Right renal pelvis (tissue), 4 donors: ENCODE results near the gene CMPK2. TPM values are rescaled to one million over a fixed set of nuclear protein-coding genes. Genes with fewer than 3 reads are reported as not detected.
"Not testable (repeated sequence)": the region's sequence is repeated elsewhere in the genome, so short reads cannot be mapped to it uniquely, and the experiment has no call there.

Experiments
- DNase-seq, 4 donors: peaks; one replicate each; pipeline ENCODE4 v3.0.0-alpha.2; 2013; ENCODE audit warnings: low read depth in 4 of 4, low spot score in 3 of 4, missing footprints in 1 of 4
- polyA plus RNA-seq, 4 donors: library from polyadenylated mRNA; unstranded; fragments of 120-200 nt; gene quantifications; one replicate each; pipeline ENCODE4 v1.2.1, GENCODE V29; 2013; ENCODE audit not compliant: insufficient read length in 4 of 4

The CMPK2 gene
- polyA plus RNA-seq, 4 donors: 3.3 to 5.5 (median 4.4) TPM

GRCh38 chr2:6881516-6881915 is 15.8 kb upstream of the CMPK2 start:
- no peak for DNase-seq

- no peak for DNase-seq
These were observed 15.3 kb upstream of the CMPK2 start for GRCh38 chr2:6881046-6881445.

DNA sequence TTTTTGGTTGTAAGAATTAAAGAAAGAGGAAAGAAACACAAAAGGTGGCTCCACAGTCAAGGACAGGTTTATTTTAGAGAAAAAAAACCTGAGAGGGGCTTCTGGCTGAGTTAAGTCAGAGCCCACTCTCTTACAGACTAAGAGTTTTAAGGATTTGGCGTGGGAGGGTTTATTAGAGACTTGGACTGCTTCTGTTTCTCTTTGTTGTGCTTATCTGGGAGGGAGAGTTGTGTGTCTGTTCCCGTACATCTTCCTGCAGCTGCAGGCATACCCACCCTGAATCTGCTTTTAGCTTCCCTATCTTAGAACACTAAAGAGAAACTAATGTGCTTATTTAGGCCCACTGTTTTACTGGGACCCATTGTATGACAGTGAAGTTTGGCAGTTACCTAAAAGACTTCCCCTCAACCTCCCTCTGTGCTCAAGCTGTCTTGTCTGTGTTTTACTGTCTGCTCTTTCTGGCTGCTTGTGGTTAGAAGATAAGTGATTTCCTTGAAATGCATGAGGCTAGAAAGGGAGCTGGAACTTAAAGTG is 14.6 kb upstream of the CMPK2 start:
- no peak for DNase-seq

GRCh38 chr2:6879011-6879410 is 13.3 kb upstream of the CMPK2 start:
- no peak for DNase-seq

DNA sequence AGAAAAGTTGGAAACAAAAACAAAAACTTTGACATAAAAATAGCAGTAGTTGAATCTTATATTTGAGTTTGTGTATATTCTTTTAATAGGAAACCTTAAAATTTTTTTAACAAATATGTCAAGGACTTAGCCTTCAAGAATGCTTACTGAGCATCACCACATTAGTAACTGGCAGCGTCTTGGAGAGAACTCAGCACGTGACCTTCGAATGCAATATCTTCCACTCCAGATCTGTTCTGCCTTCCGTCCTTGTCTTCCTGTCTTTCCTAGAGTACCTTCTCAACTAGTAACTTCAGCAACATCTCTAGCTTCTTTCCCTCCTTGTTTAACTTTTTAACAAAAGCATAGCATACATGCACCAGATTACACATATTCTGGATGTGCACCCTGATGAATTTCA is 12.8 kb upstream of the CMPK2 start:
- no peak for DNase-seq

GRCh38 chr2:6877402-6878304 is 11.9 kb upstream of the CMPK2 start, which contains the start of gene RSAD2:
Gene RSAD2 (plus strand): TSS chr2:6877777. CDS start chr2:6877801, 24 bp downstream.
- no peak for DNase-seq

DNA sequence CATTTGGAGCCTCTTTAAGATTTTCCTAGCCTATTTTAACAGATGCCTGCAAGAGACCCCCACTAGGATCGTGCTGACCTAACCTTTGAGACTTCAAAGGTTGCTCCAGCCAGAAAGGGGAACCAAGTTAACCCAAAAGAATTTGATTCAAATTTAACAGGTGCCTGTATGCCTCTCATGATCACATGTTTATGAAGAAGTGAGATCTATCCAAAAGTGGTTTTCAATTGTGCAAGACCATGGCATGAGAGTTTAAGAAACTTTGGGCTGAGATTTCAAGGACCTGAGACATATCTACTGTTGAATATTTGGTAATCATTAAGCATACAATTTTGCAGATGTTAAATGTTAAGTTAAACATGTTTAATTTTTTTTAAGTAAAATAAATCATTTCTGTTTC is 10.6 kb upstream of the CMPK2 start:
- no peak for DNase-seq

- no peak for DNase-seq
These were observed 8.3 kb upstream of the CMPK2 start for GRCh38 chr2:6874032-6874431.

DNA sequence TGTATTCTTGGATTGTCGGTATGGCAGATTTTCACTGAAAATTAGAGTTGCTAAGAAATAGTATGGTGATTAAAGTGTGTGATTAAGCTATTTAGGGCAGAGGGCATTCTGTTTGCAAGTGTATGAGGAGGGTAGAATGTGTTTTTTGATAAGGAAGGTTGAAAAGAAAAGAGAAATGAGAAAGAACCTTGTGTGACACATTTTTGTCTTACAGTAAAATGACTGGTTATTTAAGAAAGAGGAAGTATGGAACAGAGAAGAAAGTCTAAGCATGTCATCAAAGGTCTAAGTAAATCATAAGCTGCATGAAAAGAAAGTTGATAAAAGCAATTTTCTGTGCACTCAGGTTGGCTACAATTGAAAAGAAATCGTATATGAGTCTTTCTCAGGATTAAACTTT is 6.7 kb upstream of the CMPK2 start:
- DNase-seq: no peak

- no peak for DNase-seq
These were observed 1.3 kb upstream of the CMPK2 start for GRCh38 chr2:6866982-6867381.

- peak in 2 of 4 donors; percentile 28 to 39 for DNase-seq
These were observed 566 bp upstream of the CMPK2 start for GRCh38 chr2:6866275-6866671.

- no peak for DNase-seq
These were observed 773 bp downstream of the CMPK2 start for GRCh38 chr2:6864923-6865345.

- DNase-seq: no peak
These were observed 1.4 kb downstream of the CMPK2 start for GRCh38 chr2:6864231-6864754.

GRCh38 chr2:6863792-6864191 is 1.9 kb downstream of the CMPK2 start:
- DNase-seq: no peak

DNA sequence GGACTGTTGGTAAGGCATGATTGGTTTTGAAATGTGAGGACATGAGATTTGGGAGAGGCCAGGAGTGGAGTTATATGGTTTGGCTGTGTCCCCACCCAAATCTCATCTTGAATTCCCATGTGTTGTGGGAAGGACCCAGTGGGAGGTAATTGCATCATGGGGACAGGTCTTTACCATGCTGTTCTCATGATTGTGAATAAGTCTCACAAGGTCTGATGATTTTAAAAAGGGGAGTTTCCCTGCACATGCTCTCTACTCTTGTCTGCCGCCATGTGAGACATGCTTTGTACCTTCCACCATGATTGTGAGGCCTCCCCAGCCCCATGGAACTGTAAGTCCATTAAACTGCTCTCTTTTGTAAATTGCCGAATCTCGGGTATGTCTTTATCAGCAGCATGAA is 5.4 kb downstream of the CMPK2 start:
- DNase-seq: no peak

GRCh38 chr2:6858466-6859027 is 7.2 kb downstream of the CMPK2 start:
- not testable (repeated sequence) for DNase-seq

DNA sequence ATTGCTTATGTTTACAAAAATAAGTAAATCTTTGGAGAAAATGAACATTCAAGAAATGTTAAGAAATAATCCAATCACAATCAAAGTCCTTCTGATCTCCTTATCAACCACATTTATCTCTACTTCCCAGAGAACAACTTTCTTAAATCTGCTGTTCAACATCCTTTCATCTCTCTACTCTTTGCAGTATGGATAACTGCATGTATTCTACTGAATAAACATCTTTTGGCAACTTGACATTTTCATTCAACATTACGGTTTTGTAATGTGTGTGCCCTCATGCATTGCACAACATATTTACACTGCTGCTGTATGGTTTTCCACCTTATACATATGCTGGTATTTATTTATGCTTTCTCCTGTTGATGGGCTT is 9.2 kb downstream of the CMPK2 start:
- DNase-seq: no peak

GRCh38 chr2:6855860-6856547 is 9.7 kb downstream of the CMPK2 start:
- no peak for DNase-seq

DNA sequence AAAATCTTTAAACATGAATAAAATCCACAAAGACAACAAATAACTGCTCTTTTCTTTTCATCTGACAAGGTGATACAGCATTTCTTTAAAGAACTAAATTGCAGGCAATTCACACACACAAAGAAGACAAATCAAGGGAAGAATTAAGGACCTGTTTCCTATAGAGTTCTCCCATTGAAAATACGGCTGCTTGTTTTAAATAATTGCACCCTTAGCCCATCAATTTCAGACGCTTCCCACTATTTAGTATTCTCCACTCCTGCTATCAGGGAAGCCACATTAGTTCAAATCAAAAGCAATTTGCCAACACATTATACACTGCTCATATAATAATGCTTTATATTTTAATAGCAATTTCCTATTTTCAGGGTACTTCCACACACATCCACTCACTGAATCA is 11.3 kb downstream of the CMPK2 start:
- DNase-seq: no peak

GRCh38 chr2:6852195-6852594 is 13.5 kb downstream of the CMPK2 start:
- DNase-seq: no peak
